ENCODE results near the gene DCLRE1C. TPM values are rescaled to one million over a fixed set of nuclear protein-coding genes. Genes with fewer than 3 reads are reported as not detected.
A peak's percentile ranks its signal among the peaks of the same experiment; 100 is the strongest.

The DCLRE1C gene
- polyA plus RNA-seq, 2 of the 4 experiments (the other 2 are of a cell fraction) = 4.6 to 8.3 TPM

GRCh38 chr10:14878266-14879123 lies 75.4 kb downstream of the DCLRE1C start, which contains the start of gene SUV39H2:
SUV39H2 (plus strand) TSS chr10:14878866; CDS start chr10:14878889, 23 bp downstream.
- Histone ChIP-seq H3K4me1 (peaks cover 31% of the 10 kb centered on the region), H3K27ac (peak within 1 kb of the TSS; percentile 97 to 98), H3K4me3 (peak within 1 kb of the TSS; percentile 96), H3K4me2 (peak within 1 kb of the TSS; percentile 94), H3K9me3 (no peaks in the 10 kb centered on the region)
- no peak for FAIRE-seq
- peak; percentile 95 to 96 for DNase-seq (ENCODE audit: low read depth in 1 of 2, low spot score in 1 of 2)
- ChIA-PET CTCF (interaction anchor here (0.6 to 1.3 kb wide), 7 partner anchors 15 to 492 kb away, joined by 3 to 4 read pairs (median 3); partner anchors contain the start of genes CDNF, FAM171A1, HSPA14 and MEIG1), POLR2A (interaction anchor here (0.5 to 2.6 kb wide), 9 partner anchors 11 to 481 kb away, joined by 3 to 22 read pairs (median 6); partner anchors contain the start of genes CDNF, DCLRE1C, HSPA14 and MEIG1)
- WGBS (ENCODE audit: missing lambda C conversion rate) = 0% methylated on average over 5 of the region's 102 CpGs
- ATAC-seq = peak; percentile 91 to 92
- peak; percentile 39; the same call in 1 of the 2 replicates for TF ChIP-seq RFX5 (IDR thresholded peaks at IDR 0.05)
- no peak for TF ChIP-seq ZNF302 (CRISPR knock-in tag; IDR thresholded peaks at IDR 0.05)
- peak; percentile 76; the same call in 1 of the 2 replicates for TF ChIP-seq MYC (IDR thresholded peaks at IDR 0.05; ENCODE audit: borderline replicate concordance, low read length)
- TF ChIP-seq USF2 (IDR thresholded peaks at IDR 0.05) = peak; percentile 54; the same call in 1 of the 2 replicates
- no peak for TF ChIP-seq RARB (CRISPR knock-in tag; IDR thresholded peaks at IDR 0.05)
- TF ChIP-seq BHLHE40 (IDR thresholded peaks at IDR 0.05; ENCODE audit: low read depth, low read length) = no peak
- no peak for TF ChIP-seq SREBF2 (IDR thresholded peaks at IDR 0.05)
- TF ChIP-seq ESRRA (IDR thresholded peaks at IDR 0.05; ENCODE audit: borderline replicate concordance, low read length) = no peak
- TF ChIP-seq EHMT2 (IDR thresholded peaks at IDR 0.05; ENCODE audit: low read depth) = no peak
- no peak; the same call in 1 of the 2 replicates for TF ChIP-seq GATA3 (IDR thresholded peaks at IDR 0.05; ENCODE audit: borderline replicate concordance)
- TF ChIP-seq NPAS2 (CRISPR knock-in tag; IDR thresholded peaks at IDR 0.05; ENCODE audit: borderline replicate concordance) = no peak
- TF ChIP-seq PBX3 (IDR thresholded peaks at IDR 0.05) = peak; percentile 71
- TF ChIP-seq HOXA7 (CRISPR knock-in tag; IDR thresholded peaks at IDR 0.05) = no peak
- TF ChIP-seq HEYL (CRISPR knock-in tag; IDR thresholded peaks at IDR 0.05) = no peak
- TF ChIP-seq KDM1A (IDR thresholded peaks at IDR 0.05; ENCODE audit: low read depth) = no peak
- TF ChIP-seq TP53 (CRISPR knock-in tag; IDR thresholded peaks at IDR 0.05) = no peak
- no peak for TF ChIP-seq TFCP2L1 (CRISPR knock-in tag; IDR thresholded peaks at IDR 0.05)
- no peak; the same call in 2 of the 3 replicates for TF ChIP-seq SMC3 (IDR thresholded peaks at IDR 0.05)
- no peak for TF ChIP-seq CBX2 (IDR thresholded peaks at IDR 0.05; ENCODE audit: borderline replicate concordance, low read depth)
- no peak for TF ChIP-seq RAD21 (conservative IDR thresholded peaks at IDR 0.05 in 1 of 2, IDR thresholded peaks at IDR 0.05 in 1 of 2)
- TF ChIP-seq JUNB (IDR thresholded peaks at IDR 0.05) = no peak
- TF ChIP-seq ELK1 (IDR thresholded peaks at IDR 0.05; ENCODE audit: low read depth, low read length) = no peak
- TF ChIP-seq EP300 (IDR thresholded peaks at IDR 0.05) = no peak
- TF ChIP-seq EHF (CRISPR knock-in tag; IDR thresholded peaks at IDR 0.05) = no peak
- 0 out of 2 replicates have a peak, but pooled peaks have one; percentile 14 for TF ChIP-seq ATOH8 (CRISPR knock-in tag; IDR thresholded peaks at IDR 0.05; ENCODE audit: low read depth)
- TF ChIP-seq REST (IDR thresholded peaks at IDR 0.05) = peak; percentile 48
- TF ChIP-seq FOSB (CRISPR knock-in tag; IDR thresholded peaks at IDR 0.05) = no peak
- no peak for TF ChIP-seq POLR2AphosphoS2 (conservative IDR thresholded peaks at IDR 0.05; ENCODE audit: low read length)
- no peak for TF ChIP-seq HMGXB4 (CRISPR knock-in tag; IDR thresholded peaks at IDR 0.05; ENCODE audit: borderline replicate concordance)

Data from A549 (cell line).